A673 (cell line): ENCODE measurements around the gene RBBP6. TPM values are rescaled to one million over a fixed set of nuclear protein-coding genes. Genes with fewer than 3 reads are reported as not detected.

Experiments used
- BruUV-seq: library from RNA; stranded (reverse); fragments of 400-500 nt; replicated peaks from 2 replicates; lab custom pipeline; 2021; lab: Mats Ljungman, UMichigan
- CTCF ChIA-PET: fragments of 300-600 bp; sonication (Branson Sonifier 250); formaldehyde crosslinking; loops from one replicate; lab custom pipeline; 2022; ENCODE audit warnings: antibody characterized with exemption; lab: Charles Lee
- POLR2A ChIA-PET: fragments of 300-600 bp; sonication (Branson Sonifier 250); formaldehyde crosslinking; loops from one replicate; lab custom pipeline; 2022; ENCODE audit warnings: antibody characterized with exemption; ENCODE audit not compliant: low non-redundant PET; lab: Charles Lee
- DNase-seq: peaks from one replicate; pipeline ENCODE4 v3.0.0-alpha.2; 2015; ENCODE audit warnings: low spot score
- H3K27ac ChIP-seq: fragments of 200-600 bp; sonication (generic); 2 replicates; pipeline ENCODE4 v1.5.1; 2016; ENCODE audit warnings: mixed run types, low read depth, mild to moderate bottlenecking, mixed read lengths, antibody characterized with exemption, low read length; ENCODE audit not compliant: poor library complexity, severe bottlenecking
- H3K27me3 ChIP-seq: fragments of 200-600 bp; sonication (generic); replicated peaks from 2 replicates; pipeline ENCODE4 v1.6.1; 2017; ENCODE audit warnings: mixed run types, low read depth, mild to moderate bottlenecking, mixed read lengths, antibody characterized with exemption, low read length; ENCODE audit not compliant: insufficient read depth, poor library complexity
- H3K36me3 ChIP-seq: fragments of 200-600 bp; sonication (generic); 2 replicates; pipeline ENCODE4 v1.6.1; 2016; ENCODE audit warnings: mixed run types, mild to moderate bottlenecking, mixed read lengths, antibody characterized with exemption, low read length; ENCODE audit not compliant: insufficient read depth, poor library complexity, severe bottlenecking
- H3K4me1 ChIP-seq: fragments of 200-600 bp; sonication (generic); 2 replicates; pipeline ENCODE4 v1.6.1; 2017; ENCODE audit warnings: mixed run types, mild to moderate bottlenecking, mixed read lengths, antibody characterized with exemption, low read length; ENCODE audit not compliant: insufficient read depth, poor library complexity, severe bottlenecking
- H3K4me3 ChIP-seq: fragments of 200-600 bp; sonication (generic); 2 replicates; pipeline ENCODE4 v1.5.1; 2016; ENCODE audit warnings: low read depth, mixed run types, mild to moderate bottlenecking, mixed read lengths, low read length; ENCODE audit not compliant: poor library complexity, severe bottlenecking
- H3K9me3 ChIP-seq: fragments of 200-600 bp; sonication (generic); 2 replicates; pipeline ENCODE4 v1.6.1; 2016; ENCODE audit warnings: mixed run types, low read depth, mild to moderate bottlenecking, mixed read lengths, antibody characterized with exemption, low read length; ENCODE audit not compliant: poor library complexity, severe bottlenecking
- EZH2 ChIP-seq: fragments of 200-600 bp; sonication (generic); IDR thresholded peaks from 2 replicates; pipeline ENCODE4 v1.6.1; 2017; ENCODE audit warnings: borderline replicate concordance, low read depth, mild to moderate bottlenecking, mixed read lengths, antibody characterized with exemption, low read length; ENCODE audit not compliant: poor library complexity, severe bottlenecking
- intact Hi-C: fragments of 100-400 bp; cut with micrococcal nuclease; formaldehyde crosslinking; loops from one replicate; pipeline ENCODE4 v1.10.0; 2022; ENCODE audit not compliant: unreplicated experiment
- total RNA-seq: library from RNA; stranded (reverse); gene quantifications from 2 replicates; pipeline ENCODE4 v1.2.3, GENCODE V29; 2021
- TF ChIP-seq, protein P1 (sequence below): fragments of 300-800, 200-600 bp; sonication (generic); conservative IDR thresholded peaks from 2 replicates; pipeline ENCODE4 v1.5.1; 2017; ENCODE audit warnings: low read depth, mild to moderate bottlenecking, antibody characterized with exemption, low read length, moderate library complexity, mixed read lengths

Gene RBBP6
- total RNA-seq, 1 experiment from 2014 or later: 78.9 TPM

DNA sequence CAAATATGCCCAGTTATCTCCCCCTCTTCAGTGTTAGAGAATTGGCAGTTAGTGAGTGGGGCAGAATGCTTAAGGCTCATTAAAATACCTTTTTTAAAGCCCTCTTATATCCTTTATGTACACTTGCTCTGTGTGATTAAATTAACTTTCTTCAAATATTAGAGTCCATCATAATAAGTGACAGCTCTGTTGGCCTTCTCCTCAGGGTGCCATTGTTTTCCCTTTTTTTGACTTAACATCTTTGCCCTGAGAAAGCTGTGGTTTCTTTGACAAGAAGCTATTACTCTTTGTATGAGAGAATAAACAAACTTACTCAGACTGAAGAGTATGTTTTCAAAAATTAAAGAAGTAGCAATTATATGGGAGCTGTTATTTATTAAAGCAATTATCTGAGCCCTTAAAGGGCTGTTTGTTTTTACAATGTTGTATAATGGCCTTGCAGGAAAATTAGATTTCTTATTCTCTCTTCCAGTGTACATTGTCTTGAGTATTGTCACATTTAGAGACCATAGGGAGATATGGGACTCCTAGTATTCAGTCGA, 13.4 kb downstream of the RBBP6 start:
- Histone ChIP-seq H3K27ac (no peak overlapping the region), H3K9me3 (no peaks in the 10 kb centered on the region), H3K36me3 (peaks cover 76% of the 10 kb centered on the region), H3K27me3 (no peaks in the 10 kb centered on the region), H3K4me1 (peaks cover 21% of the 10 kb centered on the region), H3K4me3 (no peak overlapping the region)
- BruUV-seq: no TSS peak
- TF ChIP-seq EZH2: no peak
- TF ChIP-seq, protein P1, sequence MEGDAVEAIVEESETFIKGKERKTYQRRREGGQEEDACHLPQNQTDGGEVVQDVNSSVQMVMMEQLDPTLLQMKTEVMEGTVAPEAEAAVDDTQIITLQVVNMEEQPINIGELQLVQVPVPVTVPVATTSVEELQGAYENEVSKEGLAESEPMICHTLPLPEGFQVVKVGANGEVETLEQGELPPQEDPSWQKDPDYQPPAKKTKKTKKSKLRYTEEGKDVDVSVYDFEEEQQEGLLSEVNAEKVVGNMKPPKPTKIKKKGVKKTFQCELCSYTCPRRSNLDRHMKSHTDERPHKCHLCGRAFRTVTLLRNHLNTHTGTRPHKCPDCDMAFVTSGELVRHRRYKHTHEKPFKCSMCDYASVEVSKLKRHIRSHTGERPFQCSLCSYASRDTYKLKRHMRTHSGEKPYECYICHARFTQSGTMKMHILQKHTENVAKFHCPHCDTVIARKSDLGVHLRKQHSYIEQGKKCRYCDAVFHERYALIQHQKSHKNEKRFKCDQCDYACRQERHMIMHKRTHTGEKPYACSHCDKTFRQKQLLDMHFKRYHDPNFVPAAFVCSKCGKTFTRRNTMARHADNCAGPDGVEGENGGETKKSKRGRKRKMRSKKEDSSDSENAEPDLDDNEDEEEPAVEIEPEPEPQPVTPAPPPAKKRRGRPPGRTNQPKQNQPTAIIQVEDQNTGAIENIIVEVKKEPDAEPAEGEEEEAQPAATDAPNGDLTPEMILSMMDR: no peak
- ChIA-PET CTCF (no interaction called here), POLR2A (interaction anchor here (0.6 kb wide), 1 partner anchor 382 kb away, joined by 4 read pairs; no protein-coding TSS in a partner anchor)
- DNase-seq: no peak
- intact Hi-C loops: no loop called here

DNA sequence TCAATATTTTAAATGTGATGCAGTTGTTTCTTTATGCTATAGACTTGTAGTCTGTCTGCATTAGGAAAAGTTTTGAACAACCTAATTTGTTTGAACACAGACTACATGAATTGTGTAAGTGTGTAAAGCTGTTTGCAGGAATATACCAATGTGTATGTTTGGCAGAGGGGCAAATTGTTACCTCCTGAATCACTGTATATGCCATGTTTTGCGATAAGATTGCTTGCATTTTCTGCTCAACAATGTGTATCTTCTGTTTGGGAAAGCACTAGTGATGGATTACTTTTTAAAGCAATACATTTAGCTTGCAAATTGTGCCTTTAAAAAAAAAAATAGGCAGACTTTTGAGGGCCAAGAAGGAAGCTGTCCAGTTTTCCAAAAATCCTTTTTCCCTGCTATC, 14.6 kb downstream of the RBBP6 start:
- no peak for TF ChIP-seq EZH2
- TF ChIP-seq, protein P1: no peak
- CTCF ChIA-PET: no interaction called here
- DNase-seq: no peak
- Histone ChIP-seq H3K9me3 (no peaks in the 10 kb centered on the region), H3K36me3 (peaks cover 76% of the 10 kb centered on the region), H3K4me3 (no peak overlapping the region), H3K27me3 (no peaks in the 10 kb centered on the region), H3K27ac (no peak overlapping the region), H3K4me1 (peaks cover 21% of the 10 kb centered on the region)
- BruUV-seq: no TSS peak
- POLR2A ChIA-PET: no interaction called here
- intact Hi-C loops: no loop called here

DNA sequence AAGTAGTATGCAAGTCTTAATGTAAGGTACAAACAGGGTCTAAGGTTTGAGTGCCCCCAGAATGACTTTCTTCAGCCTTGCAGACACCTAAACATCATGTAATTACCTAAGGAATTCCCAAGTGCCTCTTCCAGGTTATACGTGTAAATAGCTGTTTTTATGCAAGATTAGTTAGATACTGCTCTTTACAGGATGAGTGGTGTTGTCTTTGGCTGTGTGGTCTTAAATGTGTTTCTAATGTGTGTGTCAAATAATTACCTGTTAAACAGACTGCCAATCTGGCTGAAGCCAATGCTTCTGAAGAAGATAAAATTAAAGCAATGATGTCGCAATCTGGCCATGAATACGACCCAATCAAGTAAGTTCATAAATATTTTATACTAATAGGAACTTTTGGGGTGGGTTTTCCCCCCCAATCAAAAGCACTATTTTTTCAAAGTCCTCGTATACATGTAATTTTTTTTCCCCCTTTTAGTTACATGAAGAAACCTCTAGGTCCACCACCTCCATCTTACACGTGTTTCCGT, 16.0 kb downstream of the RBBP6 start:
- no peak for TF ChIP-seq EZH2
- TF ChIP-seq, protein P1: no peak
- Histone ChIP-seq H3K9me3 (no peaks in the 10 kb centered on the region), H3K27ac (no peak overlapping the region), H3K4me1 (peaks cover 21% of the 10 kb centered on the region), H3K4me3 (no peak overlapping the region), H3K27me3 (no peaks in the 10 kb centered on the region), H3K36me3 (peaks cover 76% of the 10 kb centered on the region)
- BruUV-seq: no TSS peak
- ChIA-PET POLR2A (no interaction called here), CTCF (no interaction called here)
- intact Hi-C loops: no loop called here
- no peak for DNase-seq
